DND-41 (cell line): Measurements from ENCODE around the gene CCDC159.

Experiments used
- ATAC-seq: fragments of 200-7000 bp; cut with Tn5 transposase; 3 replicates; pipeline ENCODE4 v1.9.1; 2021; ENCODE audit warnings: low read depth; ENCODE audit not compliant: insufficient read depth
- DNase-seq: peaks from one replicate; pipeline ENCODE4 v3.0.0-alpha.2; 2020
- H2AFZ ChIP-seq: 2 replicates; pipeline ENCODE4 v1.6.0; 2012; ENCODE audit warnings: low read depth, low read length
- H3K27ac ChIP-seq: 2 replicates; pipeline ENCODE4 v1.5.1; 2012; ENCODE audit warnings: low read length, inconsistent platforms
- H3K27me3 ChIP-seq: fragments of 200-600 bp; sonication (generic); 2 replicates; pipeline ENCODE4 v1.6.0; 2012; ENCODE audit warnings: low read length, mild to moderate bottlenecking, inconsistent platforms; ENCODE audit not compliant: insufficient read depth, poor library complexity
- H3K36me3 ChIP-seq: 2 replicates; pipeline ENCODE4 v1.5.1; 2012; ENCODE audit warnings: low read length, inconsistent platforms; ENCODE audit not compliant: insufficient read depth
- H3K4me1 ChIP-seq: 2 replicates; pipeline ENCODE4 v1.5.1; 2012; ENCODE audit warnings: mild to moderate bottlenecking, low read length; ENCODE audit not compliant: insufficient read depth
- H3K4me2 ChIP-seq: 2 replicates; pipeline ENCODE4 v1.6.0; 2012; ENCODE audit warnings: mild to moderate bottlenecking, moderate library complexity, low read length, inconsistent platforms; ENCODE audit not compliant: insufficient read depth
- H3K4me3 ChIP-seq, 2 experiments: fragments of 200-600 bp in 1 of 2; shearing (Covaris generic) in 1 of 2; 2 replicates each; pipeline ENCODE4 v1.5.1; 2012 to 2016; ENCODE audit warnings: inconsistent platforms in 2 of 2, low read length in 2 of 2, mild to moderate bottlenecking in 2 of 2, low read depth in 1 of 2, moderate library complexity in 1 of 2
- H3K79me2 ChIP-seq: 2 replicates; pipeline ENCODE4 v1.6.0; 2012; ENCODE audit warnings: low read length, inconsistent platforms; ENCODE audit not compliant: insufficient read depth
- H3K9ac ChIP-seq: 2 replicates; pipeline ENCODE4 v1.6.0; 2012; ENCODE audit warnings: low read depth, mild to moderate bottlenecking, inconsistent platforms, low read length, moderate library complexity
- H3K9me3 ChIP-seq: 2 replicates; pipeline ENCODE4 v1.5.1; 2012; ENCODE audit warnings: low read length, moderate library complexity, mild to moderate bottlenecking, inconsistent platforms; ENCODE audit not compliant: insufficient read depth, severe bottlenecking
- H4K20me1 ChIP-seq: 2 replicates; pipeline ENCODE4 v1.6.0; 2012; ENCODE audit warnings: low read length; ENCODE audit not compliant: insufficient read depth
- EZH2 ChIP-seq: IDR thresholded peaks from 3 replicates; pipeline ENCODE4 v1.6.1; 2012; ENCODE audit warnings: borderline replicate concordance, low read depth, mild to moderate bottlenecking, moderate library complexity, low read length, inconsistent platforms; ENCODE audit not compliant: severe bottlenecking
- TF ChIP-seq, protein P1 (sequence below): IDR thresholded peaks from 2 replicates; pipeline ENCODE4 v1.5.1; 2012; ENCODE audit warnings: borderline replicate concordance, low read length, moderate library complexity, mild to moderate bottlenecking; ENCODE audit not compliant: poor library complexity, severe bottlenecking; ENCODE audit errors: extremely low read depth

CCDC159 gene

GRCh38 chr19:11337080-11337479 is 9.2 kb upstream of the CCDC159 start:
- DNase-seq (peak; percentile 43), ATAC-seq (no peak)
- Histone ChIP-seq H3K36me3 (peaks cover 39% of the 10 kb centered on the region), H3K27ac (peak overlapping the region; percentile 22; the same call in 1 of the 2 replicates), H3K79me2 (peaks cover 13% of the 10 kb centered on the region), H3K4me2 (no peak overlapping the region), H3K9ac (no peak overlapping the region), H3K27me3 (no peaks in the 10 kb centered on the region), H3K4me1 (peaks cover 27% of the 10 kb centered on the region), H3K4me3 (no peak overlapping the region), H3K9me3 (no peaks in the 10 kb centered on the region), H2AFZ (no peak overlapping the region), H4K20me1 (no peaks in the 10 kb centered on the region; the same call in 1 of the 2 replicates)
- TF ChIP-seq, protein P1, sequence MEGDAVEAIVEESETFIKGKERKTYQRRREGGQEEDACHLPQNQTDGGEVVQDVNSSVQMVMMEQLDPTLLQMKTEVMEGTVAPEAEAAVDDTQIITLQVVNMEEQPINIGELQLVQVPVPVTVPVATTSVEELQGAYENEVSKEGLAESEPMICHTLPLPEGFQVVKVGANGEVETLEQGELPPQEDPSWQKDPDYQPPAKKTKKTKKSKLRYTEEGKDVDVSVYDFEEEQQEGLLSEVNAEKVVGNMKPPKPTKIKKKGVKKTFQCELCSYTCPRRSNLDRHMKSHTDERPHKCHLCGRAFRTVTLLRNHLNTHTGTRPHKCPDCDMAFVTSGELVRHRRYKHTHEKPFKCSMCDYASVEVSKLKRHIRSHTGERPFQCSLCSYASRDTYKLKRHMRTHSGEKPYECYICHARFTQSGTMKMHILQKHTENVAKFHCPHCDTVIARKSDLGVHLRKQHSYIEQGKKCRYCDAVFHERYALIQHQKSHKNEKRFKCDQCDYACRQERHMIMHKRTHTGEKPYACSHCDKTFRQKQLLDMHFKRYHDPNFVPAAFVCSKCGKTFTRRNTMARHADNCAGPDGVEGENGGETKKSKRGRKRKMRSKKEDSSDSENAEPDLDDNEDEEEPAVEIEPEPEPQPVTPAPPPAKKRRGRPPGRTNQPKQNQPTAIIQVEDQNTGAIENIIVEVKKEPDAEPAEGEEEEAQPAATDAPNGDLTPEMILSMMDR: no peak
- no peak for TF ChIP-seq EZH2

DNA sequence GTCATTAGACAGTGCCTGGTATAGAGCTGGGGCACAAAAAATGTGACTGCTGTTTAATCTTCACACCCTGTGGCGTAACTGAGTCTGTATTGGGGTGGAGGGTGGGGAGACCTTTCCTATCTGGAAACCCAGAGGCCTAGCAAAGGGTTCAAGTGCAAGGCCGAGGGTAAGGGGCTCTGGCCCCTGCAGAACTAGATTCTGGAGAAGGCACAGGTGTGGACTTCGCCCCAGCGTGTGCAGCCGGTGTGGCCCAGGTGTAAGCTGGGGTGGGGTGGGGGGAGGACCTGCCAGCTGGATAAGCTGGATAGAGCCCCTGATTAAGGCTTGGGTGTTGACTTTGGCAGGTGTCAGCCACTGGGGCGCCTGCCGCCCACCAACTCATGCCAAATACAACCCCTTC is 8.2 kb upstream of the CCDC159 start:
- no peaks in the 10 kb centered on the region for H3K27me3 ChIP-seq
- H4K20me1 ChIP-seq: no peaks in the 10 kb centered on the region; the same call in 1 of the 2 replicates
- no peak overlapping the region for H3K27ac ChIP-seq
- peak overlapping the region; percentile 74; the same call in 1 of the 2 replicates for H3K9ac ChIP-seq
- H3K4me3 ChIP-seq: peak overlapping the region in 1 of 2 experiments; percentile 64; a peak in 1 of 4 replicates
- H3K79me2 ChIP-seq: peaks cover 13% of the 10 kb centered on the region
- H3K4me2 ChIP-seq: peak overlapping the region; percentile 84
- peaks cover 39% of the 10 kb centered on the region for H3K36me3 ChIP-seq
- DNase-seq (no peak), ATAC-seq (no peak)
- no peak for TF ChIP-seq EZH2
- TF ChIP-seq, protein P1: no peak
- no peak overlapping the region for H2AFZ ChIP-seq
- no peaks in the 10 kb centered on the region for H3K9me3 ChIP-seq
- peaks cover 27% of the 10 kb centered on the region for H3K4me1 ChIP-seq

- Histone ChIP-seq H3K9ac (peak overlapping the region; percentile 74), H3K9me3 (no peaks in the 10 kb centered on the region), H3K36me3 (peaks cover 36% of the 10 kb centered on the region), H3K4me1 (peaks cover 27% of the 10 kb centered on the region), H3K4me2 (peak overlapping the region; percentile 84), H3K79me2 (peaks cover 13% of the 10 kb centered on the region), H3K27ac (peak overlapping the region; percentile 74), H3K27me3 (no peaks in the 10 kb centered on the region), H3K4me3 (peak overlapping the region; percentile 62 to 64), H4K20me1 (no peaks in the 10 kb centered on the region; the same call in 1 of the 2 replicates), H2AFZ (peak overlapping the region; percentile 68)
- TF ChIP-seq EZH2: no peak
- TF ChIP-seq, protein P1: no peak
- ATAC-seq: no peak
- no peak for DNase-seq
Measured at GRCh38 chr19:11338569-11339253, 7.6 kb upstream of the CCDC159 start.
